PC-3 (cell line): Measurements from ENCODE around the gene PHKB. TPM values are rescaled to one million over a fixed set of nuclear protein-coding genes. Genes with fewer than 3 reads are reported as not detected.

Source experiments
- ATAC-seq: fragments of 200-7000 bp; cut with Tn5 transposase; 2 replicates; pipeline ENCODE4 v1.9.1; 2020; ENCODE audit warnings: mild to moderate bottlenecking, moderate library complexity
- BruUV-seq: library from RNA; stranded (reverse); fragments of 400-500 nt; replicated peaks from 2 replicates; lab custom pipeline; 2021; lab: Mats Ljungman, UMichigan
- CTCF ChIA-PET: fragments of 300-600 bp; sonication (Branson Sonifier 250); formaldehyde crosslinking; loops from one replicate; lab custom pipeline; 2022; ENCODE audit warnings: antibody characterized with exemption; lab: Charles Lee
- POLR2A ChIA-PET: fragments of 300-600 bp; sonication (Branson Sonifier 250); formaldehyde crosslinking; loops from one replicate; lab custom pipeline; 2022; ENCODE audit warnings: antibody characterized with exemption; ENCODE audit not compliant: unreplicated experiment; lab: Charles Lee
- DNase-seq: peaks from one replicate; pipeline ENCODE4 v3.0.0-alpha.2; 2015
- H2AFZ ChIP-seq: fragments of 300-600 bp; sonication (generic); 2 replicates; pipeline ENCODE4 v1.6.0; 2016; ENCODE audit warnings: antibody characterized with exemption, low read length
- H3F3A ChIP-seq: fragments of 300-600 bp; sonication (generic); one replicate; pipeline ENCODE4 v1.6.0; 2017; ENCODE audit warnings: antibody characterized with exemption, low read length, control low read depth, mild to moderate bottlenecking; ENCODE audit not compliant: unreplicated experiment
- H3K27ac ChIP-seq: fragments of 300-600 bp; sonication (generic); 2 replicates; pipeline ENCODE4 v1.5.1; 2016; ENCODE audit warnings: mild to moderate bottlenecking, low read length
- H3K27me3 ChIP-seq: fragments of 300-600 bp; sonication (generic); 2 replicates; pipeline ENCODE4 v1.6.1; 2016; ENCODE audit warnings: low read length, mixed read lengths
- H3K36me3 ChIP-seq: fragments of 300-600 bp; sonication (generic); 2 replicates; pipeline ENCODE4 v1.6.1; 2016; ENCODE audit warnings: low read depth, mixed run types, low read length, mixed read lengths
- H3K4me1 ChIP-seq: fragments of 300-600 bp; sonication (generic); 2 replicates; pipeline ENCODE4 v1.5.1; 2016; ENCODE audit warnings: low read length; ENCODE audit not compliant: insufficient read depth
- H3K4me2 ChIP-seq: fragments of 300-600 bp; sonication (generic); 2 replicates; pipeline ENCODE4 v1.6.0; 2016; ENCODE audit warnings: low read length
- H3K4me3 ChIP-seq: fragments of 300-600 bp; sonication (generic); 2 replicates; pipeline ENCODE4 v1.5.1; 2016; ENCODE audit warnings: mild to moderate bottlenecking, low read length, mixed read lengths
- H3K79me2 ChIP-seq: fragments of 300-600 bp; sonication (generic); 2 replicates; pipeline ENCODE4 v1.6.1; 2017; ENCODE audit warnings: low read length, mixed read lengths
- H3K9ac ChIP-seq: fragments of 300-600 bp; sonication (generic); 2 replicates; pipeline ENCODE4 v1.6.0; 2016; ENCODE audit warnings: mild to moderate bottlenecking, low read length
- H3K9me2 ChIP-seq: fragments of 300-600 bp; sonication (generic); replicated peaks from 2 replicates; pipeline ENCODE4 v1.6.1; 2016; ENCODE audit warnings: mixed run types, low read length, mixed read lengths
- H3K9me3 ChIP-seq: fragments of 300-600 bp; sonication (generic); 2 replicates; pipeline ENCODE4 v1.6.1; 2016; ENCODE audit warnings: low read length, mixed read lengths
- H4K20me1 ChIP-seq: fragments of 300-600 bp; sonication (generic); 2 replicates; pipeline ENCODE4 v1.6.1; 2016; ENCODE audit warnings: low read length, mixed read lengths
- CTCF ChIP-seq: fragments of 300-600 bp; sonication (generic); conservative IDR thresholded peaks from 2 replicates; pipeline ENCODE4 v1.5.1; 2017; ENCODE audit warnings: antibody characterized with exemption, low read depth, mild to moderate bottlenecking, low read length
- EZH2 ChIP-seq: fragments of 300-600 bp; sonication (generic); IDR thresholded peaks from one replicate; pipeline ENCODE4 v1.6.1; 2017; ENCODE audit warnings: antibody characterized with exemption, mild to moderate bottlenecking, low read length; ENCODE audit not compliant: unreplicated experiment
- EZH2phosphoT487 ChIP-seq: fragments of 300-600 bp; sonication (generic); IDR thresholded peaks from 2 replicates; pipeline ENCODE4 v1.6.1; 2018; ENCODE audit warnings: mild to moderate bottlenecking, antibody characterized with exemption, low read length, borderline replicate concordance
- intact Hi-C: fragments of 100-400 bp; cut with micrococcal nuclease; formaldehyde crosslinking; loops from 2 replicates; pipeline ENCODE4 v1.9.0; 2023
- total RNA-seq: library from RNA; depleted of rRNA; stranded (reverse); fragments of >200 nt; gene quantifications from 2 replicates; pipeline ENCODE4 v1.2.3, GENCODE V29; 2014

Gene PHKB
- total RNA-seq, 1 experiment from 2014 or later, result 31.8 TPM

GRCh38 chr16:47726031-47726675 is 265.0 kb downstream of the PHKB start:
- CTCF ChIA-PET, result no interaction called here
- DNase-seq, result no peak
- Histone ChIP-seq H4K20me1 (no peaks in the 10 kb centered on the region), H3F3A (no peaks in the 10 kb centered on the region), H3K4me1 (peaks cover 10% of the 10 kb centered on the region; the same call in 1 of the 2 replicates), H3K9me2 (no peaks in the 10 kb centered on the region), H3K27me3 (no peaks in the 10 kb centered on the region), H2AFZ (no peak overlapping the region), H3K9ac (no peak overlapping the region), H3K4me2 (no peak overlapping the region), H3K36me3 (no peaks in the 10 kb centered on the region), H3K4me3 (no peak overlapping the region), H3K79me2 (no peaks in the 10 kb centered on the region), H3K9me3 (no peaks in the 10 kb centered on the region), H3K27ac (no peak overlapping the region)
- POLR2A ChIA-PET, result no interaction called here
- no TSS peak for BruUV-seq
- ATAC-seq, result no peak
- intact Hi-C loops, result no loop called here
- TF ChIP-seq EZH2phosphoT487 (no peak), EZH2 (no peak), CTCF (no peak)

GRCh38 chr16:47727131-47727530 is 266.0 kb downstream of the PHKB start:
- no peaks in the 10 kb centered on the region for H3K36me3 ChIP-seq
- H3F3A ChIP-seq, result peaks cover 3% of the 10 kb centered on the region
- no peaks in the 10 kb centered on the region for H3K79me2 ChIP-seq
- no peak for ATAC-seq
- no peaks in the 10 kb centered on the region for H3K27me3 ChIP-seq
- TF ChIP-seq CTCF, result no peak
- no peak for TF ChIP-seq EZH2
- TF ChIP-seq EZH2phosphoT487, result no peak
- no peak overlapping the region for H3K4me2 ChIP-seq
- H3K9me3 ChIP-seq, result no peaks in the 10 kb centered on the region
- H3K4me3 ChIP-seq, result no peak overlapping the region
- H4K20me1 ChIP-seq, result no peaks in the 10 kb centered on the region
- no peak overlapping the region for H2AFZ ChIP-seq
- ChIA-PET CTCF (no interaction called here), POLR2A (no interaction called here)
- intact Hi-C loops, result no loop called here
- peaks cover 15% of the 10 kb centered on the region for H3K4me1 ChIP-seq
- no TSS peak for BruUV-seq
- H3K9me2 ChIP-seq, result no peaks in the 10 kb centered on the region
- H3K27ac ChIP-seq, result no peak overlapping the region
- no peak for DNase-seq
- no peak overlapping the region for H3K9ac ChIP-seq

- TF ChIP-seq EZH2phosphoT487 (no peak), EZH2 (no peak), CTCF (no peak)
- Histone ChIP-seq H2AFZ (no peak overlapping the region), H3K36me3 (no peaks in the 10 kb centered on the region), H3K4me1 (peaks cover 26% of the 10 kb centered on the region), H3K27me3 (no peaks in the 10 kb centered on the region), H3K9me2 (no peaks in the 10 kb centered on the region), H3K4me3 (no peak overlapping the region), H3F3A (peaks cover 3% of the 10 kb centered on the region), H3K9me3 (no peaks in the 10 kb centered on the region), H3K9ac (no peak overlapping the region), H3K4me2 (no peak overlapping the region), H4K20me1 (no peaks in the 10 kb centered on the region), H3K79me2 (no peaks in the 10 kb centered on the region), H3K27ac (no peak overlapping the region)
- ATAC-seq (no peak), DNase-seq (no peak)
- POLR2A ChIA-PET, result no interaction called here
- CTCF ChIA-PET, result no interaction called here
- intact Hi-C loops, result no loop called here
- no TSS peak for BruUV-seq
These were observed 267.1 kb downstream of the PHKB start for GRCh38 chr16:47728205-47728604.
